ENCODE data around the gene TTN. TPM values are rescaled to one million over a fixed set of nuclear protein-coding genes. Genes with fewer than 3 reads are reported as not detected.

TTN gene
- total and polyA plus RNA-seq, 8 donors, result 0.96 to 13.8 (median 8.3) TPM

DNA sequence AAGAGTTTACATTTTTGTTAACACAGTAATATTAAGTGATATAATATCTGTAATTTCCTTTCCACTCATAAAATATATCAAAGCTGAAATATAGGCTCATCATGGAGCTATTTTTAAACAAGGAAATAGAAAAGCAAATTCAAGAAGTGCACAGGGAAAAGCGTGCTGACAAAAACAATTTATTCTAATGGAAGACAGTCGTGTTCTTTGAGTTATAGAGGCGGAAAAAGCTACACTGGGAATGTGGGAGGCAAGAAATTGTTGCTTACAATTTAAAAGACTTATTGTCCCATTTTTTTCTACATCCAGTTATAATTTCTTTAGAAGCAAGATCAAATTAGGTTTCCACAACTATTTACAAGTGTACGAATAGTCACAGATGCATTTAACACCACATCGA is 3.2 kb upstream of the TTN start:
- Histone ChIP-seq H3K27me3 (no peaks in the 10 kb centered on the region), H3K9me3 (no peaks in the 10 kb centered on the region), H3K36me3 (no peaks in the 10 kb centered on the region), H3K4me1 (peaks cover 13 to 29% (median 15%) of the 10 kb centered on the region in 3 donors), H3K4me3 (no peak overlapping the region), H3K27ac (no peak overlapping the region)
- no peak for ATAC-seq
- no peak for FAIRE-seq
- WGBS, 2 donors, result 65 to 66% methylated on average over 5 of the region's 5 CpGs
- TF ChIP-seq, protein P1, sequence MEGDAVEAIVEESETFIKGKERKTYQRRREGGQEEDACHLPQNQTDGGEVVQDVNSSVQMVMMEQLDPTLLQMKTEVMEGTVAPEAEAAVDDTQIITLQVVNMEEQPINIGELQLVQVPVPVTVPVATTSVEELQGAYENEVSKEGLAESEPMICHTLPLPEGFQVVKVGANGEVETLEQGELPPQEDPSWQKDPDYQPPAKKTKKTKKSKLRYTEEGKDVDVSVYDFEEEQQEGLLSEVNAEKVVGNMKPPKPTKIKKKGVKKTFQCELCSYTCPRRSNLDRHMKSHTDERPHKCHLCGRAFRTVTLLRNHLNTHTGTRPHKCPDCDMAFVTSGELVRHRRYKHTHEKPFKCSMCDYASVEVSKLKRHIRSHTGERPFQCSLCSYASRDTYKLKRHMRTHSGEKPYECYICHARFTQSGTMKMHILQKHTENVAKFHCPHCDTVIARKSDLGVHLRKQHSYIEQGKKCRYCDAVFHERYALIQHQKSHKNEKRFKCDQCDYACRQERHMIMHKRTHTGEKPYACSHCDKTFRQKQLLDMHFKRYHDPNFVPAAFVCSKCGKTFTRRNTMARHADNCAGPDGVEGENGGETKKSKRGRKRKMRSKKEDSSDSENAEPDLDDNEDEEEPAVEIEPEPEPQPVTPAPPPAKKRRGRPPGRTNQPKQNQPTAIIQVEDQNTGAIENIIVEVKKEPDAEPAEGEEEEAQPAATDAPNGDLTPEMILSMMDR (IDR thresholded peaks at IDR 0.05), result no peak
- intact Hi-C loops (cut with DNase I), result no loop called here
- DNase-seq, result no peak

DNA sequence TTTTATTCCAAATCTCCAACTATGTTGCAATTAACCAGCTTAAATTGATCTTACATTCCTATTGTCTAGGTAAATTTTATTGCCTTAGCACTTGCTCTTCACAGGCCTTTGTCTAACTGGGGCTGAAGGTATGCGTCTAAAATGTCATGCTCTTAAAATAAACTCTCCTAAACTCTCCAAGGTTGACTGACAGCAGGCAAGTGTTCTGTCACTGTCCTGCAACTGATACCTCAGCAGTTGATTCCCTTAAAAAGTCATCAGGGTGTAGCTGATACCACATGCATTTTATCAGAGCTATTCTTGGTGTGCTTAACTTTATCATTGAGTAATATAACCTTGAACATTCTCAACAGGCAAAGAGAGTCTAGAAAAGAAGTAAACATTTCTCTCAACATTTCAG is 680 bp downstream of the TTN start:
- intact Hi-C loops (cut with DNase I), result no loop called here
- Histone ChIP-seq H3K27ac (no peak overlapping the region), H3K4me3 (no peak overlapping the region), H3K27me3 (no peaks in the 10 kb centered on the region), H3K4me1 (peaks cover 12 to 32% (median 15%) of the 10 kb centered on the region in 3 donors), H3K9me3 (no peaks in the 10 kb centered on the region), H3K36me3 (no peaks in the 10 kb centered on the region)
- TF ChIP-seq, protein P1 (IDR thresholded peaks at IDR 0.05), result no peak
- DNase-seq (no peak), ATAC-seq (peak in 2 of 4 donors; percentile 41 to 73), FAIRE-seq (no peak)
- 38 to 66% methylated on average over 1 of the region's 1 CpG for WGBS, 2 donors

DNA sequence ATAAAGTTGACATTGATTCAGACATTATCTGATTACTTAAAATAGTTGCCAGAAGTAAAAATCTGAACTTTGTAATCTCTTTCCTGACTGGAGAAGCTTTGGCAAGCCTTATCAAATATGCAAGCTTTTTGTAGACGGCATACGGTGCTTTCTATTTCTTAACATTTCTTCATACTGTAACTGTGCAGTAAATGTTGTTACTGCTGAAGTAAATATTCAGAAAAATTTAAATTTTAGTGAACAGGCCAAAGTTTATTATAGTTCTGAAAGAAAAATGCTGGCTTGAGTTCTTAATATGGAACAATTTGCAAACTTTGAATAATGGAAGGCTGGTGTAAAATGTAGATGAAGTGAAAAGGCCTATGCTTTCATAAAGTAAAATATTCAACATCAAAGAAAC is 1.8 kb downstream of the TTN start:
- no peaks in the 10 kb centered on the region for H3K27me3 ChIP-seq
- H3K36me3 ChIP-seq, result no peaks in the 10 kb centered on the region
- DNase-seq, result no peak
- no peaks in the 10 kb centered on the region for H3K9me3 ChIP-seq
- intact Hi-C loops (cut with DNase I), result no loop called here
- H3K4me1 ChIP-seq, result peaks cover 3 to 30% (median 13%) of the 10 kb centered on the region in 3 donors
- no peak overlapping the region for H3K27ac ChIP-seq
- no peak overlapping the region for H3K4me3 ChIP-seq
- FAIRE-seq, result no peak
- 26 to 31% methylated on average over 2 of the region's 2 CpGs for WGBS, 2 donors
- ATAC-seq, result no peak
- TF ChIP-seq, protein P1 (IDR thresholded peaks at IDR 0.05), result no peak

DNA sequence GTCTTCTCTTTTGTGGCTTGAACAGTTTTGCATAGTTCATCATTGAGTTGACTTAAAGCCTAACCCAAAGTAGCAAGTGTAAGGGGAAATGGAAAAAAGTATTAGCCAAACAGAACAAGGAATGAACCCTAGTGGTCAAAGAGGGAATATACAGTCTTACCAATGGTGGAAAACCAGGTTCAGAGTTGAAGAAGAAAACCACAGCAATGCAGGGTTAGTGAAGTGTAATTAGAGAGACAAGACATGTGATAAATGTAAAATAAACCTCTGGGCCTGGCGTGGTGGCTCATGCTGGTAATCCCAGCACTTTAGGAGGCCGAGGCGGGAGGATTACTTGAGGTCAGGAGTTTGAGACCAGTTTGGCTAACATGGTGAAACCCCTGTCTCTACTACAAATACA is 2.4 kb downstream of the TTN start:
- ATAC-seq (peak in 1 of 4 donors; percentile 43), DNase-seq (no peak), FAIRE-seq (no peak)
- Histone ChIP-seq H3K27me3 (no peaks in the 10 kb centered on the region), H3K36me3 (no peaks in the 10 kb centered on the region), H3K9me3 (no peaks in the 10 kb centered on the region), H3K4me3 (no peak overlapping the region), H3K4me1 (peaks cover 0 to 26% (median 13%) of the 10 kb centered on the region in 3 donors), H3K27ac (no peak overlapping the region)
- WGBS, 2 donors, result 94 to 96% methylated on average over 3 of the region's 3 CpGs
- intact Hi-C loops (cut with DNase I), result no loop called here
- TF ChIP-seq, protein P1 (IDR thresholded peaks at IDR 0.05), result peak; percentile 13 to 47 (median 28)

DNA sequence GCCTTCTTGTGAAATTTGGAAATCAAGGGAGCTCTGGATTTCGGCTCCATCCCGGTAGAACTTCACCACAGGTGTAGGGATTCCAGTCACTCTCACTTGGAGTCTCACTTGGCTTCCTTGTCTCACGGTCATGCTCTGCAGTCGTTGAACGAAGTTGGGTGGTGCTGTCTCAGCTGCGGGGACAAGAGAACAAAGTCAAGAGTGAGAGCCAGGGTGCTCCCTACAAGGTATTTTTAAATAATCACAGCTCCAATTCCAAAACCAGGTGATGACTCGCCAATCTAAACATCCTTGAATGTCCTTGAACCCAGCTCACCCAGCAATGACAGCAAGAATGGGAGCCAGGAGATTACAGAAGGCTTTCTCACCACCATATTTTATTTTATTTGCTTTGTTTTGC is 6.7 kb downstream of the TTN start:
- no peak overlapping the region for H3K4me3 ChIP-seq
- WGBS, 2 donors, result 89 to 93% methylated on average over 7 of the region's 7 CpGs
- no peak for FAIRE-seq
- no peak for DNase-seq
- H3K4me1 ChIP-seq, result peaks cover 0 to 4% (median 0%) of the 10 kb centered on the region in 3 donors
- no peaks in the 10 kb centered on the region for H3K9me3 ChIP-seq
- peaks cover 0 to 7% (median 0%) of the 10 kb centered on the region in 3 donors for H3K36me3 ChIP-seq
- ATAC-seq, result no peak
- TF ChIP-seq, protein P1 (IDR thresholded peaks at IDR 0.05), result no peak
- no peaks in the 10 kb centered on the region for H3K27me3 ChIP-seq
- H3K27ac ChIP-seq, result no peak overlapping the region
- intact Hi-C loops (cut with DNase I), result no loop called here
